ACHN (cell line): ENCODE results near the gene ABCE1.
"Not testable (repeated sequence)": the region's sequence is repeated elsewhere in the genome, so short reads cannot be mapped to it uniquely, and the experiment has no call there.

Experiments used
- DNase-seq: peaks from one replicate; pipeline ENCODE4 v3.0.0-alpha.2; 2015
- in situ Hi-C: cut with HindIII; loops from 2 replicates; pipeline ENCODE4 v1.10.0; 2017; ENCODE audit warnings: low sequenced_read_pairs, low pct_ligation_motif_present, low pct_unique_long_range_greater_than_20kb

The ABCE1 gene

GRCh38 chr4:145098675-145099037 is 545 bp downstream of the ABCE1 start:
- peak; percentile 70 for DNase-seq
- in situ Hi-C loops = no loop called here

- no peak for DNase-seq
- in situ Hi-C loops = no loop called here
Measured at GRCh38 chr4:145099653-145100052, 1.5 kb downstream of the ABCE1 start.

GRCh38 chr4:145101091-145101490 is 3.0 kb downstream of the ABCE1 start:
- DNase-seq = no peak
- in situ Hi-C loops = no loop called here

- in situ Hi-C loops = no loop called here
- no peak for DNase-seq
Measured at GRCh38 chr4:145102619-145103018, 4.5 kb downstream of the ABCE1 start.

- no peak for DNase-seq
- in situ Hi-C loops = no loop called here
Measured at GRCh38 chr4:145103496-145103895, 5.4 kb downstream of the ABCE1 start.

- in situ Hi-C loops = no loop called here
- DNase-seq = no peak
Measured at GRCh38 chr4:145107126-145107525, 9.0 kb downstream of the ABCE1 start.

- DNase-seq = no peak
- in situ Hi-C loops = no loop called here
Measured at GRCh38 chr4:145108128-145108527, 10.0 kb downstream of the ABCE1 start.

GRCh38 chr4:145125396-145125795 is 27.3 kb downstream of the ABCE1 start:
- in situ Hi-C loops = no loop called here
- no peak for DNase-seq

- in situ Hi-C loops = no loop called here
- no peak for DNase-seq
Measured at GRCh38 chr4:145130130-145130529, 32.0 kb downstream of the ABCE1 start.

- in situ Hi-C loops = no loop called here
- peak; percentile 3 for DNase-seq
Measured at GRCh38 chr4:145130788-145131399, 32.8 kb downstream of the ABCE1 start.

GRCh38 chr4:145131848-145132247 is 33.7 kb downstream of the ABCE1 start:
- in situ Hi-C loops = no loop called here
- no peak for DNase-seq

GRCh38 chr4:145132511-145133098 is 34.5 kb downstream of the ABCE1 start:
- DNase-seq = no peak
- in situ Hi-C loops = no loop called here

- DNase-seq, in situ Hi-C loops: not testable (repeated sequence)
Measured at GRCh38 chr4:145136219-145136618, 38.1 kb downstream of the ABCE1 start.

- no peak for DNase-seq
- in situ Hi-C loops = no loop called here
Measured at GRCh38 chr4:145148980-145149379, 50.9 kb downstream of the ABCE1 start.

- in situ Hi-C loops = no loop called here
- DNase-seq = no peak
Measured at GRCh38 chr4:145153181-145153903, 55.2 kb downstream of the ABCE1 start.

- in situ Hi-C loops = no loop called here
- no peak for DNase-seq
Measured at GRCh38 chr4:145153904-145154298, 55.8 kb downstream of the ABCE1 start.

- DNase-seq = peak; percentile 35
- in situ Hi-C loops = no loop called here
Measured at GRCh38 chr4:145154573-145154972, 56.5 kb downstream of the ABCE1 start.

- no peak for DNase-seq
- in situ Hi-C loops = no loop called here
Measured at GRCh38 chr4:145155268-145155870, 57.3 kb downstream of the ABCE1 start.

- in situ Hi-C loops = no loop called here
- no peak for DNase-seq
Measured at GRCh38 chr4:145156986-145157385, 58.9 kb downstream of the ABCE1 start.

- in situ Hi-C loops = no loop called here
- no peak for DNase-seq
Measured at GRCh38 chr4:145161549-145161948, 63.4 kb downstream of the ABCE1 start.
